GM12878 (cell line): ENCODE data around the gene DIAPH2. TPM values are rescaled to one million over a fixed set of nuclear protein-coding genes. Genes with fewer than 3 reads are reported as not detected.

Experiments used
- ATAC-seq: fragments of 200-7000 bp; cut with Tn5 transposase; 3 replicates; pipeline ENCODE4 v1.9.1; 2020; ENCODE audit warnings: mild to moderate bottlenecking, moderate library complexity
- BruUV-seq: library from RNA; stranded (reverse); fragments of 400-500 nt; replicated peaks from 2 replicates; lab custom pipeline; 2021; lab: Mats Ljungman, UMichigan
- CTCF ChIA-PET: fragments of 300-600 bp; sonication (Branson Sonifier 250); formaldehyde crosslinking; extraction: SDS; loops from one replicate; lab custom pipeline; 2021; ENCODE audit warnings: inconsistent platforms; lab: Yijun Ruan, JAX
- POLR2A ChIA-PET: fragments of 350-600 bp; formaldehyde crosslinking; extraction: SDS; loops from one replicate; lab custom pipeline; 2021; ENCODE audit warnings: inconsistent platforms; lab: Charles Lee
- RAD21 ChIA-PET: fragments of 300-600 bp; sonication (Branson Sonifier 250); formaldehyde crosslinking; loops from one replicate; lab custom pipeline; 2023; ENCODE audit warnings: antibody characterized with exemption; ENCODE audit not compliant: unreplicated experiment; lab: Charles Lee
- SMC1A ChIA-PET: fragments of 300-600 bp; sonication (Branson Sonifier 250); formaldehyde crosslinking; loops from one replicate; lab custom pipeline; 2023; ENCODE audit not compliant: unreplicated experiment, uncharacterized antibody; lab: Charles Lee
- DNase-seq: peaks from one replicate; pipeline ENCODE4 v3.0.0-alpha.2; 2011; ENCODE audit warnings: low read depth, low spot score
- FAIRE-seq: peaks from 3 replicates; lab custom pipeline; 2011; peaks lifted over from hg19 to GRCh38; lab: Jason Lieb, UNC
- H2AFZ ChIP-seq: 2 replicates; pipeline ENCODE4 v1.6.0; 2011; ENCODE audit warnings: low read depth, low read length, control low read depth; ENCODE audit not compliant: control insufficient read depth
- H3K27ac ChIP-seq: 2 replicates; pipeline ENCODE4 v1.5.1; 2011; ENCODE audit warnings: control low read depth; ENCODE audit not compliant: control insufficient read depth, insufficient read depth
- H3K27me3 ChIP-seq, 2 experiments: replicated peaks in 1 of 2; 2 replicates each; pipeline versions ENCODE4 v1.6.0 to v1.6.1; 2011; ENCODE audit warnings: low read length in 1 of 2; ENCODE audit not compliant: control insufficient read depth in 2 of 2, insufficient read depth in 2 of 2
- H3K36me3 ChIP-seq, 2 experiments: 2 replicates each; pipeline ENCODE4 v1.5.1; 2011; ENCODE audit warnings: low read length in 1 of 2; ENCODE audit not compliant: control insufficient read depth in 2 of 2, insufficient read depth in 2 of 2
- H3K4me1 ChIP-seq: 2 replicates; pipeline ENCODE4 v1.6.1; 2011; ENCODE audit warnings: mild to moderate bottlenecking, low read length, moderate library complexity, mixed read lengths; ENCODE audit not compliant: control insufficient read depth, insufficient read depth
- H3K4me2 ChIP-seq: 2 replicates; pipeline ENCODE4 v1.6.0; 2011; ENCODE audit warnings: control low read depth; ENCODE audit not compliant: control insufficient read depth, insufficient read depth
- H3K4me3 ChIP-seq: fragments of 200-600 bp; sonication (generic); 2 replicates; pipeline ENCODE4 v1.5.1; 2016
- H3K79me2 ChIP-seq: 2 replicates; pipeline ENCODE4 v1.6.0; 2011; ENCODE audit warnings: low read length; ENCODE audit not compliant: control insufficient read depth, insufficient read depth
- H3K9ac ChIP-seq: 2 replicates; pipeline ENCODE4 v1.8.0; 2011; ENCODE audit warnings: low read length, control low read depth, mixed read lengths; ENCODE audit not compliant: control insufficient read depth, insufficient read depth
- H3K9me3 ChIP-seq: replicated peaks from 3 replicates; pipeline ENCODE4 v1.5.1; 2011; ENCODE audit warnings: mild to moderate bottlenecking, low read length; ENCODE audit not compliant: control insufficient read depth, insufficient read depth
- H4K20me1 ChIP-seq: 2 replicates; pipeline ENCODE4 v1.6.0; 2011; ENCODE audit not compliant: control insufficient read depth, insufficient read depth
- BCL3 ChIP-seq: IDR thresholded peaks from 2 replicates; pipeline ENCODE4 v1.6.1; 2011; ENCODE audit warnings: borderline replicate concordance, low read depth, mild to moderate bottlenecking, moderate library complexity, low read length; ENCODE audit not compliant: insufficient read depth, poor library complexity, severe bottlenecking
- CBFB ChIP-seq: IDR thresholded peaks from 2 replicates; pipeline ENCODE4 v1.6.1; 2016; ENCODE audit warnings: antibody characterized with exemption, low read depth
- CEBPZ ChIP-seq: fragments of 150-350 bp; IDR thresholded peaks from 2 replicates; pipeline ENCODE4 v1.6.1; 2016; ENCODE audit warnings: low read depth, low read length
- GABPA ChIP-seq: IDR thresholded peaks from 2 replicates; pipeline ENCODE4 v1.6.1; 2014; ENCODE audit warnings: antibody characterized with exemption, low read depth, mild to moderate bottlenecking, inconsistent platforms
- MAX ChIP-seq: IDR thresholded peaks from 2 replicates; pipeline ENCODE4 v1.6.1; 2012; ENCODE audit warnings: low read depth, low read length, improper control_type of control experiment
- NR2C2 ChIP-seq: IDR thresholded peaks from 2 replicates; pipeline ENCODE4 v1.6.1; 2011; ENCODE audit warnings: borderline replicate concordance, low read depth; ENCODE audit not compliant: control insufficient read depth, insufficient read length
- NRF1 ChIP-seq: conservative IDR thresholded peaks from 2 replicates; pipeline ENCODE4 v1.6.1; 2011; ENCODE audit warnings: mild to moderate bottlenecking, low read depth, low read length, improper control_type of control experiment
- TCF3 ChIP-seq: IDR thresholded peaks from 2 replicates; pipeline ENCODE4 v1.6.1; 2012; ENCODE audit warnings: low read depth, mild to moderate bottlenecking, low read length, borderline replicate concordance; ENCODE audit not compliant: insufficient read depth
- ZBTB33 ChIP-seq: fragments of 450-650 bp; IDR thresholded peaks from 2 replicates; pipeline ENCODE4 v1.6.1; 2017; ENCODE audit warnings: mild to moderate bottlenecking
- ZBTB40 ChIP-seq: fragments of 450-650 bp; IDR thresholded peaks from 2 replicates; pipeline ENCODE4 v1.6.1; 2016; ENCODE audit warnings: mild to moderate bottlenecking, moderate library complexity, borderline replicate concordance
- ZZZ3 ChIP-seq: IDR thresholded peaks from 2 replicates; pipeline ENCODE4 v1.6.1; 2011; ENCODE audit warnings: low read depth; ENCODE audit not compliant: control insufficient read depth, insufficient read length
- WGBS: methylation state at CpG from one replicate; pipeline ENCODE4 v1.1.6; 2016; ENCODE audit warnings: low lambda C conversion rate; ENCODE audit not compliant: insufficient replicate concordance, insufficient coverage; ENCODE audit errors: missing lambda C conversion rate; 5-methylcytosine and 5-hydroxymethylcytosine counted together
- in situ Hi-C: fragments of 300-500 bp; cut with MboI; formaldehyde crosslinking; loops from 9 replicates; pipeline ENCODE4 v1.14.3; 2018; ENCODE audit warnings: mixed read lengths
- intact Hi-C: fragments of 100-400 bp; cut with micrococcal nuclease; formaldehyde crosslinking; loops from one replicate; pipeline ENCODE4 v1.14.2; 2022; ENCODE audit not compliant: unreplicated experiment
- polyA plus RNA-seq, 11 experiments: library from polyadenylated mRNA; depleted of rRNA in 4 of 11; unstranded in 6 of 11; stranded (reverse) in 5 of 11; fragments of >200 nt; fragmentation: Nextera tagmentation in 4 of 11; fragmentation: Illumina TruSeq in 1 of 11; extraction: Ambion mirVana in 4 of 11; extraction: Trizol in 1 of 11; gene quantifications; 1 replicate in 1 of 11; 2 replicates in 10 of 11; pipeline versions ENCODE4 v1.2.1 to v1.2.3, GENCODE V29; 2011 to 2016; ENCODE audit warnings: inconsistent platforms in 2 of 11, missing spikeins in 2 of 11, low read depth in 1 of 11
- total RNA-seq, 4 experiments: library from RNA; depleted of rRNA in 3 of 4; stranded (reverse); fragments of >200 nt in 3 of 4; fragmentation: Illumina TruSeq in 1 of 4; extraction: Trizol in 1 of 4; gene quantifications; 2 replicates each; pipeline versions ENCODE4 v1.2.1 to v1.2.3, GENCODE V29; 2013 to 2021

DIAPH2 gene
- total and polyA plus RNA-seq, 10 of the 15 experiments (the other 5 are each of a cell fraction or from before 2014, with no cell fraction given), result 2.2 to 16.6 (median 8.8) TPM

GRCh38 chrX:97328853-97329390, 644.3 kb downstream of the DIAPH2 start (continued):
- TF ChIP-seq ZBTB40 (no peak), TCF3 (no peak), ZBTB33 (no peak), CBFB (no peak), MAX (no peak)

GRCh38 chrX:97330151-97330550, 645.5 kb downstream of the DIAPH2 start:
- Histone ChIP-seq H4K20me1 (no peaks in the 10 kb centered on the region), H3K4me2 (no peak overlapping the region), H3K27me3 (no peaks in the 10 kb centered on the region), H3K36me3 (no peaks in the 10 kb centered on the region), H3K27ac (no peak overlapping the region), H2AFZ (no peak overlapping the region), H3K9me3 (no peaks in the 10 kb centered on the region), H3K79me2 (no peaks in the 10 kb centered on the region), H3K9ac (no peak overlapping the region), H3K4me3 (no peak overlapping the region), H3K4me1 (no peaks in the 10 kb centered on the region)
- intact Hi-C loops, result no loop called here
- DNase-seq (no peak), ATAC-seq (peak; percentile 69), FAIRE-seq (no peak)
- CTCF ChIA-PET, result no interaction called here
- in situ Hi-C loops, result no loop called here
- SMC1A ChIA-PET, result no interaction called here
- WGBS, result 57% methylated on average over 1 of the region's 1 CpG
- BruUV-seq, result no TSS peak
- POLR2A ChIA-PET, result no interaction called here
- RAD21 ChIA-PET, result no interaction called here
- TF ChIP-seq GABPA, result no peak
- no peak for TF ChIP-seq ZZZ3
- TF ChIP-seq BCL3, result no peak
- no peak for TF ChIP-seq NRF1
- no peak for TF ChIP-seq CEBPZ
- TF ChIP-seq NR2C2, result no peak
